ENCODE results near the gene RTP5.

- TF ChIP-seq CTCF (IDR thresholded peaks at IDR 0.05) = no peak
- no peak for TF ChIP-seq EP300 (IDR thresholded peaks at IDR 0.05)
- no peak for TF ChIP-seq POLR2A (IDR thresholded peaks at IDR 0.05)
These were observed 25.3 kb downstream of the RTP5 start for GRCh38 chr2:241894681-241895426.
